NOMO-1 treated with dmso at 0.1 percent for 144 hours (cell line): ENCODE measurements around the gene SLC9A1.
"Not testable (repeated sequence)": the region's sequence is repeated elsewhere in the genome, so short reads cannot be mapped to it uniquely, and the experiment has no call there.

Source experiments
- DNase-seq: peaks from one replicate; lab custom pipeline; 2025; ENCODE audit not compliant: unreplicated experiment; lab: John Stamatoyannopoulos, UW

Gene SLC9A1

DNA sequence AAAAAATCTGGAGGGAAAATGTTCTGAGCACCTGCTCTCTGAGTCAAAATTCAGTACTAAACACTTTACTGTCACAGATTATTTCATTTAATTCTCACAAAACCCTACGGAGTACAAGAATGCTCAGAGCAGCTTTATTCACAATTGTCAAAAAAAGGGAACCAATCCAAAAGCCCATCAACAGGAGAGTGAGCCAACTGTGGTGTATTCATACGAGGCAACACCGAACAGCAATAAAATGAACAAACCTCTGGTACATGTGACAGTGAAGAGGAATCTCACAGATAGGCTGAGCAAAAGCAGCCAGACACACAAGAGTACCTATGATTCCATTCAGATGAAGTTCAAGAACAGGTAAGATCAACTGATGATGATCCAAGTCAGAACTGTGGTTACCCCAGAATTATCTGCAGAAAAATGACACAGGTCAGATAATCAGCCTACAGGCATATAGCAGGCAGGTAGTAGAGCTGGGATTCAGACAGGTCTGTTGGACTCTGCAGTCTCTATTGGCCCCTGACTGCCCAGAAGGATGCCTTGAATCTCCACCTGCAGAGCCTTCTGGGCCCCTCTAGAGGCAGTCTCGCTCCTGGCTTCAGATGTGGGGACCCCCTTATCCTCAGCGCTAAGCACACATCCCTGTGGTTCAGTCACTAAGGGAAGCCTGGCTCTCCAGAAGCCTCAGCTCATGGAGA lies 19.2 kb downstream of the SLC9A1 start:
- no peak for DNase-seq

DNA sequence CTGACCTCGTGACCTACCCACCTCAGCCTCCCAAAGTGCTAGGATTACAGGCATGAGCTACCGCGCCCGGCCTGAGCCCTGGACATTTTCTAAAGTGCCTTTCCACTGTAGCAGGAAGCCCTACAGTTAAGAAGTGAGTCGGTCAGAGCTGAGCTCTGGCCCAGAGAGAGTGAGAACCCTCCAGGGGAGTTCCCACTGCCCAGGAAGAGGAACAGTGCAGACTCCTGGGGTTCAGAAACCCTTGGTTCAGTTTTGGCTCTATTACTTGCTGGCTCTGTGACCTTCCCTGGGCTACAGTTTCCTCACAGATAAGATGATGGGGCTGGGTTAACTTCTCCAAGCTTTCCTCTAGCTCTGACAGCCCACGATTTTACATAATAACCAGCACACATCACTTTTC lies 20.9 kb downstream of the SLC9A1 start:
- no peak for DNase-seq

GRCh38 chr1:27133158-27133557 lies 21.8 kb downstream of the SLC9A1 start:
- DNase-seq: no peak

- DNase-seq: no peak
Observed at GRCh38 chr1:27132624-27133023, 22.3 kb downstream of the SLC9A1 start.

GRCh38 chr1:27132147-27132546 lies 22.8 kb downstream of the SLC9A1 start:
- no peak for DNase-seq

GRCh38 chr1:27130798-27131197 lies 24.1 kb downstream of the SLC9A1 start:
- DNase-seq: no peak

- DNase-seq: no peak
Observed at GRCh38 chr1:27129225-27129624, 25.7 kb downstream of the SLC9A1 start.

DNA sequence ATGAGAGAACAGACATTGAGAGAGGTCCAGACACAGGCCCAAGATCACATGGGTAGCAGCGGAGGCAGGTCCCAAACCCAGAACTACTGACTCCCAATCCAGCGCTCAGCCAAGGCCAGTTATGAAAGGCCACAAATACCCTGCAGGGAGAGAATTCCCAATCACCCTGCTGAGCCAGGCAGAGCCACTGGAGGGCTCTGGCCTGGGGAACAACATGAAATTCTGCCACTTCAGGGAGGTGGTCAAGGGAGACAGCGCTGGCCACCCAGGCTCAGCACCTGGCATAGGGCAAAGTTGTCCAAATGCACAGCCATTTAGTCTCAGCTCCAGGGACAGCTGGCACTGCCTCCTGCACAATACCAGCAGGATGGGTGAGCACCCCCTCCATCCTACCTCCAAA lies 27.5 kb downstream of the SLC9A1 start:
- DNase-seq: no peak

DNA sequence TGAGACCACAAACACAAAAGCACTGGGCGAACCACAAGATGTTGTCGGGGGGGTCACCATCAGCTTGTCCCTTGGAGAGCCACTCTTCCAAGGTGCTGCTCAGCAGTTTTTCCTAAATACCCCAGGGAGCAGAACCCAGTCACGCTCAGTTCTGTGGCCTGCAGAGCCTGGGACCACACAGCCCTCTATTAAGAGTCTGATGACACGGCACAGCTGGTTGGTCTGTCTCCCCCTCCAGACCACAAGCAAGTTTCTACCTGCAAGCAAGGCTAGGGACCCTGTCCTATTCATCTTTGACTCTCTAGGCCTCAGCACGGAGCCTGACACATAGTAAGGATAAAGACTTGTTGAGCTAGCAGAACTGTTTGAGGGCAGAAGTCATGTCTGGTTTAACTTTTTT lies 28.5 kb downstream of the SLC9A1 start:
- no peak for DNase-seq

DNA sequence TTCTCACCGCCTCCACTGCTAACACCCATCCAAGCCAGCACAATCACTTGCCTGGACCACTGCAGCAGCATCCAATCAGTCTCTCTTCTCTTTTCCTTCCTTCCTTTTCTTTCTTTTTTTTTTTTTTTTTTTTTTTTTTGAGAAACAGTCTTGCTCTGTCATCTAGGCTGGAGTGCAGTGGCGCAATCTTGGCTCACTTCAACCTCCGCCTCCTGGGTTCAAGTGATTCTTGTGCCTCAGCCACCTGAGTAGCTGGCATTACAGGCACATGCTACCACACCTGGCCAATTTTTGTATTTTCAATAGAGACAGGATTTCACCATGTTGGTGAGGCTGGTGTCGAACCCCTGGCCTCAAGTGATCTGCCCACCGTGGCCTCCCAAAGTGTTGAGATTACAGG lies 29.8 kb downstream of the SLC9A1 start:
- DNase-seq: not testable (repeated sequence)

DNA sequence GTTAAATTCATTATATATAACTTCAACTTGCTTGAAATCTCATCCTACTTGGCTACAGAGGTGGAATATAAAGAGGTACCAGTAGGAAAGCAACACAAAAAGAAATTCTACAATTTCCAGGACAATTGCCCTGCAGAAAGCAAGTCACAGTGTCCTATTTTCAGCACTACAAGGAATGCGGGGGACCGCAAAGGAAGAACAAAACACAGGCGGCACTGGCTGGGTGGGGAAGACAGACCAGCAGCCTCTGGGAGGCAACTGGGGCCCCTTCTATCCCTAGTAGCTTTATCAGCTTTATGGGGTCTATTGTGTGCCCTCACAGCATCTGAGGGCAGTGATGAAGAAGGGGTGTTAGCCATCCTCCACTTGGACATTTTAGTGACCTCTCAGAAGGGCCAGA lies 30.5 kb downstream of the SLC9A1 start:
- no peak for DNase-seq

GRCh38 chr1:27122652-27123051 lies 32.3 kb downstream of the SLC9A1 start:
- DNase-seq: no peak

DNA sequence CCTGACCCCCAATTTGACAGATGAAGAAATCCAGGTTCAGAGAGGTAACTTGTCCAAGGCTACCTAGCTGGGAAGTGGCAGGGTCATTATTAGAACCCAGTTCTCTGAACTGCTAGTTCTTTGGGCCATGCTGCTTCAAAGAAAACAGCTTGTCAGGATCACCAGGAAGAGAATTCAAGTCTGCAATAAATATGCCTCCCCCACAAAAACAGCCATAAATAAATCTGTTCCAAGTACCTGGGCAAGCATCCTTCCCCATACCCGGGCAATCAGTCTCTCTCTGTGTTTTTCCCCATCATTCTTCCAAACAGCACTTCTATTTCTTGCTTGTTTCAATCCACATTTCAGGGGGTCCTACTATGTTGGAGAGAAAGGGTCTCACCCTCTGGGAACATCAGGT lies 34.1 kb downstream of the SLC9A1 start:
- no peak for DNase-seq

GRCh38 chr1:27118440-27118689 lies 36.6 kb downstream of the SLC9A1 start:
- no peak for DNase-seq

GRCh38 chr1:27117733-27118439 lies 37.0 kb downstream of the SLC9A1 start:
- DNase-seq: no peak

DNA sequence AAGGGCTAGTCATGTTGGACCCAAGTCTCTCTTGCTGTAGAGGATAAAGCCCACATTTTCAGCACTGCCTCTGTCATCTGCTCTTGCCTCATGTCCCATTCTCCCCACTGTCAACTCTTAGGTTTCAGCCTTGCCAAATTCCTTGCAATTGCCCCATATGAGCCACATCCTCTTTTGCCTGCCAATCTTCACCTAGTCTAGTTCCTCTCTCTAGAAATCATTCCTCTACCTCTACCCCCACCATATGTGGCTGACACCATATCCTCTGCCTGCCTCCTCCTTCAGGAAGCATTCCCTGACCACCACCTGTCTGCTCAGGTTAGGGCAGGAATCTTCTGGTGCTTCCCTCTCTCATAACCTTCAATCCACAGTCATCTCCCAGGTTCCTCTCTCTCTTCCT lies 38.2 kb downstream of the SLC9A1 start:
- DNase-seq: peak; percentile 98

DNA sequence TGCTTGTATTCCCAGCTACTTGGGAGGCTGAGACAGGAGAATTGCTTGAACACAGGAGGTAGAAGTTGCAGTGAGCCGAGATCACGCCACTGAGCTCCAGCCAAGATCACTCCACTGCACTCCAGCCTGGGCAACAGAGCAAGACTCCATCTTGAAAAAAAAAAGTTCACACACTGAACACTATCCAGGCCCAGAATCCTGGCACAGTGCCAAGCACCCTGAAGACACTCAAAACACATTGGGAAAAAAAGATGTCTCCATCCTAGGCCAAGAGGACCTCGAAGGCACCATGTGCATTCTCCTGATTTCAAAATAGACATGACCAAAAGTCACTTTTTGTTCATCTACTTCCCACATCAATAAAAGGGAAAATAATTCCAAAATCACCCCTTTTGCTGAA lies 38.7 kb downstream of the SLC9A1 start:
- no peak for DNase-seq

DNA sequence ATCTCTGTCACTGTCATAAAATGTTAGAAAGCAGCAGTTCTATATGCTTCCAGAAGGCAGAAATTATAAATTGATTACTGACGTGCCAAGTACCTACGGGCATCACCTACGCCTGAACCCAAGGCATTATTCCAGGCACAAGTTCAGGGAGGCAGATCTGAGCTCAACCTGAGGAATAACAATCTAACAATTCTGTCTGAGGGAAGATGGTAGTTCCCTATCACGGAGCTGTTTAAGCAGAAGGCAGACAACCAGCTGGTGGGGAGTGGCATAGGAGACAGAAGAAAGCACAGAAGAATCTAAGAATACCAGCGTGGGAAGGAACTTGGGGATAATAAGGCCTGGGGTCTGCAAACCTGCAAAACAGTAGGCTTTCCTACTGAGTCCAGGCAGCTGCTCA lies 40.4 kb downstream of the SLC9A1 start:
- DNase-seq: no peak

DNA sequence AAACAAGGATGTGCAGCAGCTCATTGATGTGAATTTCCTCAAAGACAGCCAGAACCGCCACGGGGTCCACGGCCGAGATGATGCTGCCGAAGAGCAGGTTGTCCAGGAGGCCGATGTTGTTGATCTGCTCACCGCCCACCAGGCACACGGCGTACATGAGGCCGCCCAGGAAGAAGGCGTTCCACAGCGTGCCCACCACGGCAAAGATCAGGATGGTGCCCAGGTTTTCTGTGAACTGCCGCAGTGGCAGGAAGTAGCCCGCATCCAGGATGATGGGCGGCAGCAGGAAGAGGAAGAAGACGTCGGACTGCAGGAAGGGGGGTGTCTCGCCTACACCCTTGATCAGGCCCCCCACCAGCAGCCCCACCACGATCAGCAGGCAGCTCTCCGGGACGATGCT lies 41.1 kb downstream of the SLC9A1 start:
- no peak for DNase-seq

- DNase-seq: peak; percentile 94
Observed at GRCh38 chr1:27111626-27112573, 43.0 kb downstream of the SLC9A1 start.

GRCh38 chr1:27109103-27109822 lies 45.7 kb downstream of the SLC9A1 start:
- DNase-seq: no peak
